Measurements from ENCODE around the gene IGFALS.

Gene IGFALS

GRCh38 chr16:1779741-1780676 lies 13.5 kb downstream of the IGFALS start:
- no peak for TF ChIP-seq CTCF (IDR thresholded peaks at IDR 0.05; ENCODE audit: low read depth, low read length, missing control alignments)
- no peak for DNase-seq (ENCODE audit: low read depth)
- no peak overlapping the region for H3K4me3 ChIP-seq (ENCODE audit: low read depth, low read length)

GRCh38 chr16:1779234-1779701 lies 14.2 kb downstream of the IGFALS start:
- TF ChIP-seq CTCF (IDR thresholded peaks at IDR 0.05; ENCODE audit: low read depth, low read length, missing control alignments), result no peak
- H3K4me3 ChIP-seq (ENCODE audit: low read depth, low read length), result no peak overlapping the region
- no peak for DNase-seq (ENCODE audit: low read depth)

GRCh38 chr16:1778200-1779179 lies 15.0 kb downstream of the IGFALS start:
- TF ChIP-seq CTCF (IDR thresholded peaks at IDR 0.05; ENCODE audit: low read depth, low read length, missing control alignments), result no peak
- H3K4me3 ChIP-seq (ENCODE audit: low read depth, low read length), result no peak overlapping the region
- DNase-seq (ENCODE audit: low read depth), result no peak

- no peak for DNase-seq (ENCODE audit: low read depth)
- TF ChIP-seq CTCF (IDR thresholded peaks at IDR 0.05; ENCODE audit: low read depth, low read length, missing control alignments), result no peak
- H3K4me3 ChIP-seq (ENCODE audit: low read depth, low read length), result no peak overlapping the region
These were observed 15.9 kb downstream of the IGFALS start for GRCh38 chr16:1777375-1778199.

- DNase-seq (ENCODE audit: low read depth), result no peak
- H3K4me3 ChIP-seq (ENCODE audit: low read depth, low read length), result no peak overlapping the region
- no peak for TF ChIP-seq CTCF (IDR thresholded peaks at IDR 0.05; ENCODE audit: low read depth, low read length, missing control alignments)
These were observed 16.5 kb downstream of the IGFALS start for GRCh38 chr16:1776991-1777374.

- DNase-seq (ENCODE audit: low read depth), result no peak
- no peak for TF ChIP-seq CTCF (IDR thresholded peaks at IDR 0.05; ENCODE audit: low read depth, low read length, missing control alignments)
- H3K4me3 ChIP-seq (ENCODE audit: low read depth, low read length), result no peak overlapping the region
These were observed 16.9 kb downstream of the IGFALS start for GRCh38 chr16:1776672-1776955.
